ENCODE data around the gene MKLN1.

Gene MKLN1

DNA sequence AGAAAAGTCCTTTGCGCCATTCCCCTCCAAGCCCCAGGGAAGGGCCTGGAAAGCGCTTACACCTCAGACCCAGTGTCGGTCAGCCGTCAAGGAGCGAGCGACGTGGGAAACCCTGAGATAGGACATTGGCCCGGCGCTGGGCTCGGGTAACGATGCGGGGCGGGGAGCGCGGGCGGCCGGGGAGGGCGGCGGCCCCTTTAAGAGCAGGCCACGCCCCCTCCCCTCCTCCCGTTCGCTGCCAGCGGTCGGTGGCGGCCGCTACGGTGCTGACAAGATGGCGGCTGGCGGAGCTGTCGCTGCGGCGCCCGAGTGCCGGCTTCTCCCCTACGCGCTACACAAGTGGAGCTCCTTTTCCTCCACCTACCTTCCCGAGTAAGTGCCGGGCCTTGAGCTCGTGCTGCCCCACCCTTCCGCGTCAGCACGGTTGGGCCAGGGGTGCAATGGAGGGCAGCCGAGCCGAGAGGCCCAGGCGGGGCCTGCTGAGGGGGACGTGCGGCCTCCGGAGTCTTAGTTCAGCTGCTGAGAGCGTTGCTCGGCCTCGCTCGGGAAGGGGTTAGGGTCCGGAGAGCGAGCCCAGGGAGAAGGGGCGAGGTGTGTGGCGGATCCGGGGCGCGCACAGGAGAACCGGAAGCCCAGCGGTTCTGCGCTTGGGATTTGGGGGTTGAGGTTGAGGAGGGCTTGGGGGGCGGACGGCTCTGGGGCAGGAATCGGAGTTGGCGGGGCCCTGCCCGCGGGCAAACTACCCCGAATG, at the start of gene MKLN1:
TSS of gene MKLN1 (plus strand) at position 251 of the 751 bp plus-strand sequence. CDS start at position 275, 24 bp downstream.
- no peaks in the 10 kb centered on the region for H3K36me3 ChIP-seq (ENCODE audit: insufficient read depth, low read depth, low read length)
- H3K4me1 ChIP-seq (ENCODE audit: insufficient read depth, low read length): peaks cover 19% of the 10 kb centered on the region; the same call in 1 of the 2 replicates
- peak within 1 kb of the TSS; percentile 99 for H3K4me3 ChIP-seq (ENCODE audit: low read length)

DNA sequence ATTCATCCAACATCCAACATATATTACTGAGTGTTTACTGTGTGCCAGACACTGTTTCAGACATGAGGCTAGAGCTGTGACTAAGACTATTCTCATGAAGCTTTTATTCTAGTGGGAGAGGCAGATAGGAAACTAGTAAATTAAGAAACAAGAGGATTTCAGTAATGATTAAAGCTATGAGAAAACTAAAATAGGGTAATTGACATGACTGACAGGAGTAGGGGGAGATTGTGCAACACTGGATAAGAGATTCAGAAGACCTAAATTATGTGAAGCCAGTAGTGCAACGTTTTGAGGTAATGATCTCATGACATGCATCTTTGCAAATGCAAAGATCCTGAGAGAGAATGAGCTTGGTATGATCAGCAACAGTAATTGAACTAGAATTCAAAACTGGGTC, 48.6 kb upstream of the MKLN1 start:
- H3K9ac ChIP-seq (ENCODE audit: low read depth, low read length): no peak overlapping the region
- H3K27me3 ChIP-seq (ENCODE audit: insufficient read depth, low read length): no peaks in the 10 kb centered on the region
- H3K36me3 ChIP-seq (ENCODE audit: insufficient read depth, low read depth, low read length): no peaks in the 10 kb centered on the region
- no peaks in the 10 kb centered on the region for H3K4me1 ChIP-seq (ENCODE audit: insufficient read depth, low read length)
- no peak overlapping the region for H3K4me3 ChIP-seq (ENCODE audit: low read length)
- no peak overlapping the region for H3K27ac ChIP-seq (ENCODE audit: low read length)
- no peaks in the 10 kb centered on the region; the same call in 1 of the 2 replicates for H3K9me3 ChIP-seq (ENCODE audit: insufficient read depth, low read depth, low read length)

More for the DNA sequence above, at the start of gene MKLN1:
- no peaks in the 10 kb centered on the region for H3K27me3 ChIP-seq (ENCODE audit: insufficient read depth, low read length)
- no peaks in the 10 kb centered on the region for H3K9me3 ChIP-seq (ENCODE audit: insufficient read depth, low read depth, low read length)
- H3K27ac ChIP-seq (ENCODE audit: low read length): peak within 1 kb of the TSS; percentile 95
- H3K9ac ChIP-seq (ENCODE audit: low read depth, low read length): peak within 1 kb of the TSS; percentile 97

DNA sequence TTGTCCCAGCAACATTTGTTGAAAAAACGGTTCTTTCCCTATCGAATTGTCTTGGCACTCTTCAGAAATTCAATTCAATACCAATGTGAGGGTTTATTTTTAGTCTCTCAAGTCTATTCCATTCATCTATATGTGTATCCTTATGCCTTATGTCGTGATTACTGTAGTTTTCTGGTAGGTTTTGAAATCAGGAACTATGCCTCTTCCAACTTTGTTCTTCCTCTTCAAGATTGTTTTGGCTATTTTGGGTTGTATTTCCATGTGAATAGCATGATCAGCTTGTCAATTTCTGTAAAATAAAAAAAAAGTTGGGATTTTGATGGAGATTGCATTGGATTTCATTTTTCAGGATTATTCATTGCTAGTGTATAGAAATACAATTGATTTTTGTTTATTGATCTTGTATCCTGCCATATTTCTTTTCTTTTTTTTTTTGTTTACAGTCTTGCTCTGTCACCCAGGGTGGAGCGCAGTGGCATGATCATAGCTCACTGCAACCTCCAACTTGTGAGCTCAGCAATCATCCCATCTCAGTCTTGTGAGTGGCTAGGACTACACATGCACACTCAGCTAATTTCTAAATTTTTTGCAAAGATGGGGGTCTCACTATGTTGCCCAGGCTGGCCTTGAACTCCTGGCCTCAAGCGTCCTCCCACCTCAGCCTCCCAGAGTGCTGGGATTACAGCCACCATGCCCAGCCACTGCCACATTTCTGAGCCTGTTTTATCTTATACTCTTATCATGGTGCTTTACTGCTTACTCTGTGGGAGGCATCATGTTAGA, 46.2 kb upstream of the MKLN1 start:
- no peak overlapping the region for H3K4me3 ChIP-seq (ENCODE audit: low read length)
- H3K27me3 ChIP-seq (ENCODE audit: insufficient read depth, low read length): no peaks in the 10 kb centered on the region
- no peaks in the 10 kb centered on the region for H3K4me1 ChIP-seq (ENCODE audit: insufficient read depth, low read length)
- H3K27ac ChIP-seq (ENCODE audit: low read length): no peak overlapping the region
- H3K36me3 ChIP-seq (ENCODE audit: insufficient read depth, low read depth, low read length): no peaks in the 10 kb centered on the region
- H3K9ac ChIP-seq (ENCODE audit: low read depth, low read length): no peak overlapping the region
- H3K9me3 ChIP-seq (ENCODE audit: insufficient read depth, low read depth, low read length): no peaks in the 10 kb centered on the region; the same call in 1 of the 2 replicates

DNA sequence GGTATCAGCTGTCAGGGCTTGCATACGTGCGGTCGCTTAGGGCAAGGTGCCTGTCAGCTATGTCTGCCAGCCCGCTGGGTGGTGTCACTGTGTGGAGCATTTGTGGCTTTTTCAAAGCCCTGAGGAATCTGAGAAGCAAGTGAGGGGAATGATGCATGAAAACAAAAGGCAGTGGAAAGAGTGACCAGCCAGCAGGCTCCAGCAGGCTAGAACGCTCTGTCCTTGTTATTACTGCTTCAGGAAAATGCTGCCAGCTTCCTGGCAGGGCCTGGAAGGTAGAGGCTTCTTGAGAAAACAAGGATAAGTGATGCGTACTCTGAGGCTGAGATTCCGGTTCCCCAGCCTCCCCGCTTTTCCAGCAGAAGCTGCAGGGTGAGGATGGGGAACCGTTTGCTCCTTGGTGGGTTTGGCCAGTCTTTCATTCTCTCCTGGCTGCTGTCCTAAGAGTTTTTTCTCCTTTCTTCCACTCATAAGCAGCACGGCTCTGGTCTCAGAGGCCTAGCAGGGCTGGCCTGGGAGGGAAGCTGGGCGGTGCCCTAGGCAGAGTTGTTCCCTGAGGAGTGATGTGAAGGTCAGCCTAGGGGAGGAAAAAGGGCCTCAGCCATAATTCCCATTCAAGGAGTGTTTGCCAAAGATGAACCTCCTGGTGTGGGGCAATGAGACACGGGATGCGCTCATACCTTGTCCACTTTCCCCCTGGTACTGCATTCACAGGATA, 42.8 kb upstream of the MKLN1 start:
- H3K27ac ChIP-seq (ENCODE audit: low read length): no peak overlapping the region
- H3K9ac ChIP-seq (ENCODE audit: low read depth, low read length): no peak overlapping the region

DNA sequence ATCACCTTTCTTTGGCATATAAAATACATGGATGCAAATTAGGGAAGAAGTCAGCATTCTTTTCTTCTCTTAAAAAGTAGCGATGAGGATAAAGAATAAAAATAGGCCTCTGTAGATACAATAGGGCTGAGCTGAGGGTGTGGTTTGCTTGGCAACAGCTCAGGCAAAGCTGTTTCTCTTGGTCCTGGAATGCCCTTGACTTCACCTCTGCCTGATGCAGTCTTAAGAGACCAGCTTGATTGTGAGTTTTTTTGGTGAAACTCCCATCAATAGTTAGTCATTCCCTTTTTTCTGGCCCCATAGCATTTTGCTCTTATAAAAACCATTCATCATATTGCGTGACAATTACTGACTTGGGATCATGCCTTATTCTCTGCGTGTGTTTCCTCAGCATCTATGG, 42.1 kb upstream of the MKLN1 start:
- Histone ChIP-seq H3K27me3 (ENCODE audit: insufficient read depth, low read length) (no peaks in the 10 kb centered on the region), H3K4me1 (ENCODE audit: insufficient read depth, low read length) (no peaks in the 10 kb centered on the region), H3K9ac (ENCODE audit: low read depth, low read length) (no peak overlapping the region), H3K27ac (ENCODE audit: low read length) (no peak overlapping the region), H3K4me3 (ENCODE audit: low read length) (no peak overlapping the region), H3K36me3 (ENCODE audit: insufficient read depth, low read depth, low read length) (no peaks in the 10 kb centered on the region), H3K9me3 (ENCODE audit: insufficient read depth, low read depth, low read length) (no peaks in the 10 kb centered on the region)

More for the DNA sequence above, 42.8 kb upstream of the MKLN1 start:
- Histone ChIP-seq H3K4me3 (ENCODE audit: low read length) (no peak overlapping the region), H3K9me3 (ENCODE audit: insufficient read depth, low read depth, low read length) (no peaks in the 10 kb centered on the region; the same call in 1 of the 2 replicates), H3K36me3 (ENCODE audit: insufficient read depth, low read depth, low read length) (no peaks in the 10 kb centered on the region), H3K27me3 (ENCODE audit: insufficient read depth, low read length) (no peaks in the 10 kb centered on the region), H3K4me1 (ENCODE audit: insufficient read depth, low read length) (no peaks in the 10 kb centered on the region)

DNA sequence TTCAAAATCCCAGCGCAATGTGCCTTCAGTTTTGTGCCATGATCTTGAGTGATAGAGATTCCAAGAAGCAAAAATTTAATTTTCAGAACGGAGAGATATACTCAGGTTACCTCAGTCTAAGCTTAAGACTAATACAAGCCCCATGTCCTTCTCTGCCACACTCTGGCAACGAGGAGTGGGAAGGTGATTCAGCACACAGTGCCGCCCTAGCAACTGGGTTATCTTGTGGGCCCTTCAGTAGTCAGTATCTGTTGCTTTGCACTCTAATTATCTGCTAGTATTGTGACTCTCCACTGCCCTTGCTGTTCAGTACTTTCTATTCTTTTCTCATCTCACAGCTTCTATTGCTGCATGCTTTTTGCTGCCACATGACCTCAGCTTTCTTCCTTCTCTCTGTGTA, 39.2 kb upstream of the MKLN1 start:
- Histone ChIP-seq H3K9me3 (ENCODE audit: insufficient read depth, low read depth, low read length) (no peaks in the 10 kb centered on the region), H3K27ac (ENCODE audit: low read length) (no peak overlapping the region), H3K27me3 (ENCODE audit: insufficient read depth, low read length) (no peaks in the 10 kb centered on the region), H3K4me1 (ENCODE audit: insufficient read depth, low read length) (no peaks in the 10 kb centered on the region), H3K36me3 (ENCODE audit: insufficient read depth, low read depth, low read length) (no peaks in the 10 kb centered on the region), H3K4me3 (ENCODE audit: low read length) (no peak overlapping the region), H3K9ac (ENCODE audit: low read depth, low read length) (no peak overlapping the region)

DNA sequence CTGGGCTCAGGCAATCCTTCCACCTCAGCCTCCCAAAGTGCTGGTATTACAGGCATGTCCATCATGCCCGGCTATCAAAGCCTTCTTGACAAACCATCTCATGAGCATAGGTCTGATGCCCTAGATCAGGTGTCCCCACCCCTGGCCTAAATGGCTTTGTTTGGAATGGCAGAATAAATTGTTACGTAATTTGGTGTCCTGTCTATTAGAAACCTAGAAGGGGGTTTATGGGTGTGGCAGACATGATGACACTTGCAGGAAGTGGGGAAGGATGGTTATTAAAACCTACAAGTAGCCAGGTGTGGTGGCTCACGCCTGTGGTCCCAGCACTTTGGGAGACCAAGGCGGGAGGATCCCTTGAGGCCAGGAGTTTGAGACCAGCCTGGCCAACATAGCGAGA, 38.6 kb upstream of the MKLN1 start:
- H3K27ac ChIP-seq (ENCODE audit: low read length): no peak overlapping the region
- no peak overlapping the region for H3K4me3 ChIP-seq (ENCODE audit: low read length)
- H3K9me3 ChIP-seq (ENCODE audit: insufficient read depth, low read depth, low read length): no peaks in the 10 kb centered on the region
- no peaks in the 10 kb centered on the region for H3K27me3 ChIP-seq (ENCODE audit: insufficient read depth, low read length)
- no peaks in the 10 kb centered on the region for H3K4me1 ChIP-seq (ENCODE audit: insufficient read depth, low read length)
- H3K9ac ChIP-seq (ENCODE audit: low read depth, low read length): no peak overlapping the region
- no peaks in the 10 kb centered on the region for H3K36me3 ChIP-seq (ENCODE audit: insufficient read depth, low read depth, low read length)

DNA sequence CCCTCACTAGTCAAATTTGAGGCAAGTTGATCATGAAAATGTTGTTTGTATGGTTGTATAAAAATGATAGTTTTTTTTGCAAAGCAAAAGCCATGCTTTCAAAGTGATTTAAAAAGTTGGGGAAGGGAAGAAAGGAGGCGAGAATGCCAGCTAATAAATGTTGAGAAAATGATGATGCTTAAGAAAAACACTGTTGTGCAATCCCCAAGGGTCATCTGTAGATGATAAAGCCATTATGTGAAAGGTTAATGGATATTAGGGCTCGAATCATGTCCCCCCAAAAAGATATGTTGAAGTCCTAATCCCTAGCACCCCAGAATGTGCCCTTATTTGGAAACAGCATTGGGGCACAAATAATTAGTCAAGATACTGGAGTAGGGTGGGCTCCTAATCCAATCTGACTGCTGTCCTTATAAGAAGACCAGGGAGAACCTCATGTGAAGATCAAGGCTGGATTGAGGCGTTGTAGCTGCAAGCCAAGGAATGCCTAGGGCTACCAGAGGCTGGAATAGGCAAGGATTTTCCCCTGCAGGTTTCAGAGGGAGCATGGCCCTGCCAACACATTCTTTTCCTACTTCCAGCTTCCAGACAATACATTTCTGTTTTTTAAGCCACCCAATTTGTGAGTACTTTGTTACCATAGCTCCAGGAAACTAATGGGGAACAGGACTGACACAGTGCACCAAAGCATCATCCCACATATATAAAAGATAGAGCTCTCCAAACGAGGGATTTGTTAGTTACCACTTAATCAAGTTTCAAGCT, 35.4 kb upstream of the MKLN1 start:
- Histone ChIP-seq H3K9me3 (ENCODE audit: insufficient read depth, low read depth, low read length) (no peaks in the 10 kb centered on the region; the same call in 1 of the 2 replicates), H3K4me1 (ENCODE audit: insufficient read depth, low read length) (no peaks in the 10 kb centered on the region), H3K36me3 (ENCODE audit: insufficient read depth, low read depth, low read length) (no peaks in the 10 kb centered on the region), H3K9ac (ENCODE audit: low read depth, low read length) (no peak overlapping the region), H3K4me3 (ENCODE audit: low read length) (no peak overlapping the region), H3K27me3 (ENCODE audit: insufficient read depth, low read length) (no peaks in the 10 kb centered on the region), H3K27ac (ENCODE audit: low read length) (no peak overlapping the region)

DNA sequence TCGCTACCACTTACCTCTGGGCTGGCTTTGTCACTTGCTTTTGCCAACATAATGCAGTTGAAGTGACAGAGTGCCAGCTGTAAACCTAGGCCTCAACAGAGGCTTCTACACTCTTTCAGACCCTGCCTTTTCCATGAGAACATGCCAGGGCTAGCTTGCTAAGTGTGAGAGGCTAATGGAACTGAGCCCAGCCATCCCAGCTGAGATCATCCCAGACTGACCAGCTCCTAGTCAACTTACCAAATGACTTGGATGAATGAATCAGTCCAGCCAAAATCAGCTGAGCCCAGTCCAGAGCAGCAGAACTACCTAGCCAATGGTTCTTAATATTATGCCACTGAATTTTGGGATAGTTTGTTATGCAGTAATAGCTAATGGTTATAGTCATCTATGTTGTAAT, 34.7 kb upstream of the MKLN1 start:
- no peaks in the 10 kb centered on the region for H3K36me3 ChIP-seq (ENCODE audit: insufficient read depth, low read depth, low read length)
- no peak overlapping the region for H3K9ac ChIP-seq (ENCODE audit: low read depth, low read length)
- no peak overlapping the region for H3K4me3 ChIP-seq (ENCODE audit: low read length)
- no peaks in the 10 kb centered on the region for H3K27me3 ChIP-seq (ENCODE audit: insufficient read depth, low read length)
- no peaks in the 10 kb centered on the region; the same call in 1 of the 2 replicates for H3K9me3 ChIP-seq (ENCODE audit: insufficient read depth, low read depth, low read length)
- no peaks in the 10 kb centered on the region for H3K4me1 ChIP-seq (ENCODE audit: insufficient read depth, low read length)
- no peak overlapping the region for H3K27ac ChIP-seq (ENCODE audit: low read length)

DNA sequence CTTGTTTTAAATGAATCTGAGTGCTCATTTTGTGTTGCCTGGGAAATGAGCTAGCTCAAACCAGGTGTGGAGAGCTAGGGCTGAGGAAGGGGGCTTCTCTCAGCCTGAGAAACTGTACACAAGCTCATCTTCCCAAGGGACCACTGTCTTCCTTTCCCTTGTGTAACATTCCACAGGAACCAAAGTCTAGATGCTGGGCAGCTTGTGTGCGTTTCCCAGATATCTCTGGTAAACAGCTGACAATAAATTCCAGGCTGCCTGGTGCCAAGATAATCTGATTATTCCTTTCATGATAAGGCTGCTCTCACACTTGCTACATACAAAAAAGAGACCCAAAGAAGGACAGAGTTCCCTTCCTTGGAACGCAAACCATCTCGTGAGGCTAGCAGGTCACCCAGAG, 33.1 kb upstream of the MKLN1 start:
- Histone ChIP-seq H3K9ac (ENCODE audit: low read depth, low read length) (no peak overlapping the region), H3K27ac (ENCODE audit: low read length) (no peak overlapping the region), H3K36me3 (ENCODE audit: insufficient read depth, low read depth, low read length) (no peaks in the 10 kb centered on the region), H3K4me1 (ENCODE audit: insufficient read depth, low read length) (no peaks in the 10 kb centered on the region), H3K27me3 (ENCODE audit: insufficient read depth, low read length) (no peaks in the 10 kb centered on the region), H3K9me3 (ENCODE audit: insufficient read depth, low read depth, low read length) (no peaks in the 10 kb centered on the region; the same call in 1 of the 2 replicates), H3K4me3 (ENCODE audit: low read length) (no peak overlapping the region)

DNA sequence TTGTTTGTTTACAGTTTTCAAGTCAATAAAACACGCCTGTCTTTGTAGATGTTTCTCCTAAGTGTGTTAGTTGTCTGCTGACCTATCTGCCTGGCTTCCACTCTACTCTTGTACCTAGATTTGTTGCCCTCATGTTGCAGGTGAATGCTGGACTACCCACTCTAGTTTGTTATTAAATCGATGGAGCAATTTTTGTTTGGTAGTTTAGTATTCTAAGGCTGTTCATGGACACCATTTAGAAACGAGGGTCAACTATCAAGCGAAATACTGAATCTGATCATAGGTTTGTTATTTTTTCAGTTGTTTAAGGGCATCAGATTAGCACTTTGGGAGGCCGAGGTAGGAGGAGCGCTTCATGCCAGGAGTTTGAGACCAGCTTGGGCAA, 29.1 kb upstream of the MKLN1 start:
- Histone ChIP-seq H3K9me3 (ENCODE audit: insufficient read depth, low read depth, low read length) (no peaks in the 10 kb centered on the region; the same call in 1 of the 2 replicates), H3K27me3 (ENCODE audit: insufficient read depth, low read length) (no peaks in the 10 kb centered on the region), H3K4me1 (ENCODE audit: insufficient read depth, low read length) (peaks cover 26% of the 10 kb centered on the region), H3K4me3 (ENCODE audit: low read length) (no peak overlapping the region), H3K36me3 (ENCODE audit: insufficient read depth, low read depth, low read length) (no peaks in the 10 kb centered on the region), H3K27ac (ENCODE audit: low read length) (no peak overlapping the region), H3K9ac (ENCODE audit: low read depth, low read length) (no peak overlapping the region)

Measured in iPS-20b (cell line).